ENCODE measurements around the gene CER1.

DNA sequence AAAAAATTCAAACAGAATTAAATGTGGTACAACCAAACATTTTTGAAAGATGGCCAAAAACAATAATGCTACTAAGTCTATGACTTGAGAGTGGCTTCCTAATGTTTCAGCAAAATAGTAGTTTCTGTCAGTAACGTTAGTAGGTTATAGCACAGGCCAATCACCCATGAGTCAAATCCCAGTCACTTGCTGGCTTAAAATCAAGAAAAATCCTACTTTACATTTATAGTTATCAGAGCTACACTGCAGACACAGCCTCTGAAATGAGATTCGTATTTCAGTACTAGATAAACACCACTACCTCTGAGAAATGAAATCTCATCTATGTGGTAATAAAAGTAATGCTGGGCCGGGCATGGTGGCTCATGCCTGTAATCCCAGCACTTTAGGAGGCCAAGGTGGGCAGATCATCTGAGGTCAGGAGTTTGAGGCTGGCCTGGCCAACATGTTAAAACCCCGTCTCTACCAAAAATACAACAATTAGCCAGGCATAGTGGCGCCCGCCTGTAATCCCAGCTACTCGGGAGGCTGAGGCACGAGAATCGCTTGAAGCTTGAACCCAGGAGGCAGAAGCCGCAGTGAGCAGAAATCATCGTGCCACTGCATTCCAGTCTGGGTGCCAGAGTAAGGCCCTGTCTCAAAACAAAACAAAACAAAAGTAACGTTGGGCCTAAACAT, 35.4 kb downstream of the CER1 start:
- TF ChIP-seq, protein P1, sequence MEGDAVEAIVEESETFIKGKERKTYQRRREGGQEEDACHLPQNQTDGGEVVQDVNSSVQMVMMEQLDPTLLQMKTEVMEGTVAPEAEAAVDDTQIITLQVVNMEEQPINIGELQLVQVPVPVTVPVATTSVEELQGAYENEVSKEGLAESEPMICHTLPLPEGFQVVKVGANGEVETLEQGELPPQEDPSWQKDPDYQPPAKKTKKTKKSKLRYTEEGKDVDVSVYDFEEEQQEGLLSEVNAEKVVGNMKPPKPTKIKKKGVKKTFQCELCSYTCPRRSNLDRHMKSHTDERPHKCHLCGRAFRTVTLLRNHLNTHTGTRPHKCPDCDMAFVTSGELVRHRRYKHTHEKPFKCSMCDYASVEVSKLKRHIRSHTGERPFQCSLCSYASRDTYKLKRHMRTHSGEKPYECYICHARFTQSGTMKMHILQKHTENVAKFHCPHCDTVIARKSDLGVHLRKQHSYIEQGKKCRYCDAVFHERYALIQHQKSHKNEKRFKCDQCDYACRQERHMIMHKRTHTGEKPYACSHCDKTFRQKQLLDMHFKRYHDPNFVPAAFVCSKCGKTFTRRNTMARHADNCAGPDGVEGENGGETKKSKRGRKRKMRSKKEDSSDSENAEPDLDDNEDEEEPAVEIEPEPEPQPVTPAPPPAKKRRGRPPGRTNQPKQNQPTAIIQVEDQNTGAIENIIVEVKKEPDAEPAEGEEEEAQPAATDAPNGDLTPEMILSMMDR (IDR thresholded peaks at IDR 0.05), result no peak
- TF ChIP-seq POLR2A (IDR thresholded peaks at IDR 0.05), result no peak

Measured in Peyer's patch (tissue), 4 donors.